ENCODE data around the gene ACAP2. TPM values are rescaled to one million over a fixed set of nuclear protein-coding genes. Genes with fewer than 3 reads are reported as not detected.

ACAP2 gene
- total and polyA plus RNA-seq, 2 experiments from 2014 or later = 27.0 to 47.4 TPM

DNA sequence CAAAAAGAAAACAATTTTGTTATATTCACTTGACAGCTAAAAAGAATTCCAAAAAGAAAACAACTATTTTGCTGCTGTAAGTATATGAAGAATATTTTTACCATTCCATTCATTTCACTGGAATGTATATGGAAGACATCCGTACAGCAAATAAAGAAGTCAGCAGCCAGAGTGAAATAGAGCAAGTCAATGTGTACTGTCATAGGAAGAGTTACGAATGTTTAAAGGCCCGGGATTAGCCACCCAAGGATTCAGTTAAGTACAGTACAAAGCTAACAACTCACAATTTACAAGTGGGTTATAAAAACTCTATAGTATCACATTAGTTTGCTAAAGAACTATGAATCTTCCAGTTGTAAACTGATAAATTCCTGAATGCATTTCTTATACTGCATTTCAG lies 157.4 kb downstream of the ACAP2 start:
- WGBS (ENCODE audit: low lambda C conversion rate, missing lambda C conversion rate) = 39% methylated on average over 3 of the region's 3 CpGs
- no peaks in the 10 kb centered on the region for H3K79me2 ChIP-seq
- no peaks in the 10 kb centered on the region for H4K20me1 ChIP-seq (ENCODE audit: insufficient read depth, poor library complexity, severe bottlenecking)
- peak overlapping the region; percentile 9 for H3K27ac ChIP-seq
- peaks cover 21% of the 10 kb centered on the region for H3K4me1 ChIP-seq (ENCODE audit: insufficient read depth)
- DNase-seq (ENCODE audit: low spot score) = no peak
- no peak overlapping the region for H3K4me3 ChIP-seq
- H3K27me3 ChIP-seq = no peaks in the 10 kb centered on the region
- no peak overlapping the region for H2AFZ ChIP-seq
- H3K9me3 ChIP-seq (ENCODE audit: low read depth) = no peaks in the 10 kb centered on the region
- H3K36me3 ChIP-seq (replicated peaks; ENCODE audit: insufficient read depth, low read depth) = no peaks in the 10 kb centered on the region
- TF ChIP-seq CTCF (IDR thresholded peaks at IDR 0.05; ENCODE audit: poor library complexity) (no peak), EZH2 (IDR thresholded peaks at IDR 0.05; ENCODE audit: borderline replicate concordance) (no peak), EZH2phosphoT487 (IDR thresholded peaks at IDR 0.05; ENCODE audit: low read depth, severe bottlenecking, unreplicated experiment) (no peak)
- peak overlapping the region; percentile 48 for H3K4me2 ChIP-seq
- H3K9me2 ChIP-seq (replicated peaks; ENCODE audit: insufficient read depth) = no peaks in the 10 kb centered on the region

GRCh38 chr3:195284842-195285241 lies 158.0 kb downstream of the ACAP2 start:
- TF ChIP-seq CTCF (IDR thresholded peaks at IDR 0.05; ENCODE audit: poor library complexity) (no peak), EZH2 (IDR thresholded peaks at IDR 0.05; ENCODE audit: borderline replicate concordance) (no peak), EZH2phosphoT487 (IDR thresholded peaks at IDR 0.05; ENCODE audit: low read depth, severe bottlenecking, unreplicated experiment) (no peak)
- Histone ChIP-seq H3K9me2 (replicated peaks; ENCODE audit: insufficient read depth) (no peaks in the 10 kb centered on the region), H3K79me2 (no peaks in the 10 kb centered on the region), H2AFZ (no peak overlapping the region), H3K9me3 (ENCODE audit: low read depth) (no peaks in the 10 kb centered on the region), H3K27me3 (no peaks in the 10 kb centered on the region), H3K27ac (no peak overlapping the region), H3K4me2 (peak overlapping the region; percentile 48), H3K36me3 (replicated peaks; ENCODE audit: insufficient read depth, low read depth) (no peaks in the 10 kb centered on the region), H3K4me1 (ENCODE audit: insufficient read depth) (peaks cover 21% of the 10 kb centered on the region), H3K4me3 (no peak overlapping the region), H4K20me1 (ENCODE audit: insufficient read depth, poor library complexity, severe bottlenecking) (no peaks in the 10 kb centered on the region)
- DNase-seq (ENCODE audit: low spot score) = peak; percentile 38
- 48% methylated on average over 3 of the region's 3 CpGs for WGBS (ENCODE audit: low lambda C conversion rate, missing lambda C conversion rate)

DNA sequence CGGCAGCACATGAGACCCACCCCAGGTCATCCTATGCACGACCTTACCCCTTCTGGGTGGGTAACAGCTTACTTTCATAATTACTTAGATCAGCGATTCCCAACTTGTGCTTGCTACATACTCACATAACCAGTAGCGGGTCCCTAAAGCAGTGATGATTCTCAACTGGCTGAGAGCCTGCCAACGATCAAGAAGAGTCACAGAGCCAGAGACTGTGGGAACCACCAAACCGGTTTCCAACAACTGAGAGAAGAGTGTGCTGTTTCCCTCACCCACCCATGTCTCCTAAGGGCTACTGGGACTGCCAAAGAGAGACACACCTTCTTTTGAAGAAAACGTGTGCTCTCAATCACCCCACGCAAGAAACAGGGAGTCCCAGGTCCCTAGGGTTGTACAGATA lies 159.9 kb downstream of the ACAP2 start:
- H2AFZ ChIP-seq = no peak overlapping the region
- no peak overlapping the region for H3K4me3 ChIP-seq
- H3K79me2 ChIP-seq = no peaks in the 10 kb centered on the region
- no peaks in the 10 kb centered on the region for H3K9me2 ChIP-seq (replicated peaks; ENCODE audit: insufficient read depth)
- DNase-seq (ENCODE audit: low spot score) = peak; percentile 26
- no peaks in the 10 kb centered on the region for H3K9me3 ChIP-seq (ENCODE audit: low read depth)
- 67% methylated on average over 8 of the region's 8 CpGs for WGBS (ENCODE audit: low lambda C conversion rate, missing lambda C conversion rate)
- H3K4me2 ChIP-seq = no peak overlapping the region
- peak overlapping the region; percentile 17 for H3K27ac ChIP-seq
- no peaks in the 10 kb centered on the region for H3K36me3 ChIP-seq (replicated peaks; ENCODE audit: insufficient read depth, low read depth)
- no peaks in the 10 kb centered on the region for H4K20me1 ChIP-seq (ENCODE audit: insufficient read depth, poor library complexity, severe bottlenecking)
- H3K4me1 ChIP-seq (ENCODE audit: insufficient read depth) = peaks cover 21% of the 10 kb centered on the region
- TF ChIP-seq EZH2 (IDR thresholded peaks at IDR 0.05; ENCODE audit: borderline replicate concordance) = no peak
- TF ChIP-seq CTCF (IDR thresholded peaks at IDR 0.05; ENCODE audit: poor library complexity) = no peak
- TF ChIP-seq EZH2phosphoT487 (IDR thresholded peaks at IDR 0.05; ENCODE audit: low read depth, severe bottlenecking, unreplicated experiment) = no peak
- H3K27me3 ChIP-seq = no peaks in the 10 kb centered on the region

All from hepatocyte (in vitro differentiated cells).